Measurements from ENCODE around the gene BACE2.
A peak's percentile ranks its signal among the peaks of the same experiment; 100 is the strongest.

BACE2 gene

DNA sequence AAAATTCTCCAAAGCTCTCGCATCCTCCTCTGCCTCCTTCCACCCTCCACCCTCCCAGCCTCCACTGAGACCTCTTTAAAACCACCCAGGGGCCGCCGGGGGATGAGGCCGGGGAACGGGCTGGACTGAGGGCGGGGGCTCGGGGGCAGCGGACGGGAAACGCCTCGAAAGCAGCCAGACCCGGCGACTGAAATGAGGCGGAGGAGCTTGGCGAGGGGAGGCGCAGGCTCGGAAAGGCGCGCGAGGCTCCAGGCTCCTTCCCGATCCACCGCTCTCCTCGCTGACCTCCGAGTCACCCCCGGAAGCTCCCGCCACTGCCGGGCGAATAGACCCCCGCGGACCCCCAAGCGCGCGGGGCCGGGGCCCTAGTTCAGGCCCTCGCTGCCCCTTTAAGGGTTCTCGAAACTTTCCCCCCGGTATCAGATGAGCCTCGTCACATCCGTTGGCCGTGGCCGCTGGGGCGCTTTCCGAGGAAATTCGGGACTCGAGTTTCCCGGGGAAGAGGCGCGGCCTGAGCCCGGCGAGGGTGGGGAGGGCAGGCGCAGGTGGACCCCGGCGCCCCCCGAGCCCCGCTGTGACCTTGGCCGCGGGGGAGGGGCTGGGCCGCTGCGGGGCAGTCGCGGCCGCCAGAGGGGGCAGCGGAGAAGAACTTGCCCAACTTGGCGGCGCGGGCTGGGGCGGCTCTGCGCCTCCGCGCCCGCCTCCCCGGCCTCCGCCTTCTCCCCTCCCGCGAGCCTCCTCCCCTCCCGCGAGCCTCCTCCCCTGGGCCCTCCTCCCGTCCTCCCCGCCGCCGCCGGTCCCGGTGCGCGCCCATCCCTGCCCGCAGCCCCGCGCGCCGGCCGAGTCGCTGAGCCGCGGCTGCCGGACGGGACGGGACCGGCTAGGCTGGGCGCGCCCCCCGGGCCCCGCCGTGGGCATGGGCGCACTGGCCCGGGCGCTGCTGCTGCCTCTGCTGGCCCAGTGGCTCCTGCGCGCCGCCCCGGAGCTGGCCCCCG is at the start of gene BACE2:
Gene BACE2 (plus strand): TSS at position 813 of the 995 bp plus-strand sequence. CDS start 104 bp downstream, at position 917.
- DNase-seq (ENCODE audit: low read depth): no peak

DNA sequence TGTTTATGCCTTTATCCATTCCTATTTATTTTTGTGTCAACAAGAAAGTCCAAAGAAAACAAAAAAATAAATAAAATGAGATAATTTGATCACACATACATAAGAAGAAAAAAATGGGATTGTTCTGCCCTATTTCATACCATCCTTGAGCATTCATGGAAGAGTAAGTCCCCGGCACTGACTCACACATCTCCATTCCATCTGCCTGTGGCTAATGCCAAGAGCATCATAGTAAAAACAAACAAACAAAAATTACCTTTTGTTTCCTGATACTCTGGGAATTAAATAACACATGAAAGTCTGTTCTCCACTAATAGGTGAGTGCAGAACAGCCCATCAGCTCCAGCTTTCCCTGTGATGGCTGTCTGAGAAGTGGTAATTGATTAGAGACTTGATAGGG is 48.1 kb upstream of the BACE2 start:
- DNase-seq (ENCODE audit: low read depth): no peak

- no peak for DNase-seq (ENCODE audit: low read depth)
These were observed 47.0 kb upstream of the BACE2 start for GRCh38 chr21:41120997-41121396.

GRCh38 chr21:41121785-41122415 is 46.1 kb upstream of the BACE2 start:
- DNase-seq (ENCODE audit: low read depth): peak; percentile 18

DNA sequence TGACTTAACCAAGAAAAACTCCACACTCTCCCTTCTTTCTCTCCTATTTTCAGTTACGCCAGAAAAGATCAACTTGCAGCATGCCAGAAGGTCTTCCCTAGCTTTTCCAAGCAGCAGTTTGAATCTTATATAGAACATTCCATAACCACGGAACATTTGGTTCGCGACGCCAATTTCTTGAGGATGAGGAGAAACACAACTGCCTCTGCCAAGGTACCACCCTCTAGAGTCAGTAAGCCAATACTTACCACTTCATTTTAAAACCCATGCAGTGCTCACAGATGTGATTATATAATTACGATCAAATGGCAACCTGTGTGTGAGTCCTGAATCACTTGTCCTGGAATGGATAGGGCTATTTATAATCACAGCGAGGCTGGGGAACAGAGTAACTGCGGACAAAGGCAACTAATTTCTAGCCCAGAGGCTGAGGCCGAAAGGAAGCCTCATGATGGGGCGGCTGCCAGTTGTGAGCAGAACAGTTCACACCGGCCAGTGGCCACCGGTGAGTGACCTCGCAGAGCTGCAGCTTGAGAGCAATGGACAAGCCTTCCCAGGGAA is 43.2 kb upstream of the BACE2 start:
- no peak for DNase-seq (ENCODE audit: low read depth)

GRCh38 chr21:41128981-41129380 is 39.0 kb upstream of the BACE2 start:
- DNase-seq (ENCODE audit: low read depth): no peak

GRCh38 chr21:41130883-41131282 is 37.1 kb upstream of the BACE2 start:
- DNase-seq (ENCODE audit: low read depth): no peak

GRCh38 chr21:41133874-41134522 is 34.0 kb upstream of the BACE2 start:
- DNase-seq (ENCODE audit: low read depth): no peak

GRCh38 chr21:41135746-41136145 is 32.2 kb upstream of the BACE2 start:
- DNase-seq (ENCODE audit: low read depth): no peak

DNA sequence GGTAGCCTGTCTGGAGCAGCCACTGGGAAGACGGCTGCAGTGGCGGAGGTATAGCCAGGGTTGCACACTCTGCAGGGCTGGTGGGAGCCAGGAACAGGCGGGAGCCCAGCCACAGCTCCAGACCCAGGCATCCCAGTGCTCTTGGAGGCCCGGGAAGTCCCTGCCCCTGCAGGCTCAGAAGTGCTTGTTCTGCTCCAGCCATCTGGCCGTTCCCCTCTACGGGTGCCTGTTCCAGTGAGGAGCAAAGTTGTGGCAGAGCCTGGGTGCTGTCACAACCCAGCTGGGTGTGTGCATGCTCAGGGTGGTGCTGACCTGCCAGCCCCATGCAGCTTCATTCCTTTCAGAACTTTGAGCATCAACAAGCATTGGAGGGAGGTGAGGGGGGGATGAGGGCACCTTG is 31.7 kb upstream of the BACE2 start:
- no peak for DNase-seq (ENCODE audit: low read depth)

- no peak for DNase-seq (ENCODE audit: low read depth)
These were observed 30.6 kb upstream of the BACE2 start for GRCh38 chr21:41137401-41137800.

GRCh38 chr21:41137889-41138288 is 30.1 kb upstream of the BACE2 start:
- DNase-seq (ENCODE audit: low read depth): no peak

DNA sequence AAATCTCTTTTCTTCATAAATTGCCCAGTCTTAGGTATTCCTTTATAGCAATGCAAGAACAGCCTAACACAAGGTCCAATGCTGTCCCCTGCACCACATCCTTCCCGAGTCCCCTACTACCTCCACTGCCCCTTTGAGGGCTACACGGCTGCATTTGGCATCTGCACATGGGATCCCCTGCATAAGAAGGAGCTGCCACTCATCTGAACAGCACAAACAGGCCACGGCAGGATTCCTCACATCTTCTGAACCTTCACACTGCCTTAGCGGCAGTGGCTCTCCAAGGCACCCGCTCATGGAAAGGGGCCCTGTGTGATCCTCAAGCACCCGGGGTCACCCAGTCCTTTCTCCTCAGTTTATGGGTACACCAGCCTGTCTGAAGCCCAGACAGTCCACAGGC is 29.2 kb upstream of the BACE2 start:
- DNase-seq (ENCODE audit: low read depth): no peak

DNA sequence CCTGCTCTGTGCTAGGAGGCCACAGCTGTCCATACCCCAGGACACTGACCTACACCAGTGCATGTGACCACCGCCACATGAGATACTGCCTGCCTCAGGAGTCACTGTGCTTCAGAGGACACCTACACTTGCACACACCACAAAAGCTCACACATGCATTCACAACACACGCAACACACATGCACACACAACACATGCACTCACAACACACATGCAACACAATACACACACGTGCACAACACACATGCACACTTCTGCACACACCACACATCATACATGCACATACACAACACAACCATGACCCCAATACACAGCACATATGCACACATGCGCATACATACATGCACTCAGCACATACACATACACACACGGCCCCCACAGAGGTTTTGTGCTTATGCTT is 28.7 kb upstream of the BACE2 start:
- DNase-seq (ENCODE audit: low read depth): no peak

DNA sequence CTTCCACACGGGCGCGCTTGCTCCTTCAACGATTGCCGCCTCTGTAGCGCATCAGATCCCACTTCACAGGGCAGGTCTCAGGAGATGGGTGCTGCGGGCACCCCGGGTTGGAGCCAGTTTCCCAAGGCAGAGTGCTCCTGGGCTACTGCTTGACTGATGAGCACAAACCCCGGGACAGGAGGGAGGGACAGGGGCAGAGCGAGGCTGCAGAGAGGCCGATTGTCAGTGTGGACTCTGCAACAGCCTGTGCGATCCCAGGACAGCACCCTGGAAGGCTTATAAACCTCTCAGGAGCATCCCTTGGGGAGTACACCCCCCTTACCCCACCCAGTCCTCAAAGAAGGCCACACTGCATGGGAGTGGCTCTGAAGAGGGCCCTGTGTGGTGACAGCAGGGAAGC is 28.0 kb upstream of the BACE2 start:
- DNase-seq (ENCODE audit: low read depth): no peak

GRCh38 chr21:41141031-41141457 is 26.9 kb upstream of the BACE2 start:
- DNase-seq (ENCODE audit: low read depth): no peak

DNA sequence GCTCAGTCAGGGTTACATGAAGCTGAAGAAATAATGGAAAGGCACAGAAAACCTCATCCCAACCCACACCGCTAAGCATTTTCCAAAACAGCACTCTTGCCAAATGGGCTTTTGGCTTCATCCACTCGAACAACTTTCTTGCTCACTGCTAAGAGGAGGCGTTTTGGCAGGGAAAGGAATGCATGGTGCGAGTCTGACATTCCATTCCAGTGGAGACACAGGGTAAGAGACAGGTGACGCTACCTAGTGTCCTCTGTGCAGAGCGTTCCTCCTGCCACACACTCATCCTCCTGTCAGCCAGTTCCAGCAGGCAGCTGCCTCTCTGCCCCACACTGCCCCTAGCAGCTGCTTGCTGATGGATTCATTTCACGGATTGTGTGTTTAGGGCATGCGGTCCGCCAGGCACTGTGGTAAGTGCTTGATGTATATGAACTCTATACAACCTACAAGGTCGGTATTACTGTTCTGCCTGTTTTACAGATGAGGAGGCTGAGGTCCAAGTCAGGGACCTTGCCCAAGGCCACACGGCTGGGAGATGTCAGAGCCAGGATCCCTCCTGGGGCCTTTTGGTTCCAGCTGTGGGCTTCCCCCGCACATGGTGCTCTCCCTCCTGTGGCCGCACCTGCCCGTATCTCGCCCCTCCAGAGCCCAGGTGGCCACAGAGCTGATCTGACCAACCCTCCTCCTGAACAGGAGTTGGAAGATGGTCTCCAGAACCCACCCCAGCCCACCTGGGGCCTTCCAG is 25.7 kb upstream of the BACE2 start:
- no peak for DNase-seq (ENCODE audit: low read depth)

GRCh38 chr21:41143596-41144325 is 24.2 kb upstream of the BACE2 start:
- DNase-seq (ENCODE audit: low read depth): no peak

GRCh38 chr21:41147096-41147978 is 20.6 kb upstream of the BACE2 start:
- no peak for DNase-seq (ENCODE audit: low read depth)

GRCh38 chr21:41147979-41148355 is 20.0 kb upstream of the BACE2 start:
- no peak for DNase-seq (ENCODE audit: low read depth)
